Loucy (cell line): ENCODE data around the gene CDK8.

Source experiments
- H2AFZ ChIP-seq: fragments of 200-600 bp; sonication (generic); 2 replicates; pipeline ENCODE4 v1.6.0; 2016; ENCODE audit warnings: antibody characterized with exemption, mild to moderate bottlenecking, low read length, moderate library complexity
- H3F3A ChIP-seq: fragments of 200-600 bp; 2 replicates; pipeline ENCODE4 v1.6.0; 2016; ENCODE audit warnings: antibody characterized with exemption, low read depth, mild to moderate bottlenecking
- H3K27me3 ChIP-seq: fragments of 200-600 bp; sonication (generic); 2 replicates; pipeline ENCODE4 v1.6.1; 2014; ENCODE audit warnings: low read length, mild to moderate bottlenecking; ENCODE audit not compliant: insufficient read depth, poor library complexity, severe bottlenecking
- H3K36me3 ChIP-seq: fragments of 200-600 bp; sonication (generic); 2 replicates; pipeline ENCODE4 v1.6.1; 2016; ENCODE audit warnings: low read length; ENCODE audit not compliant: insufficient read depth
- H3K4me1 ChIP-seq: fragments of 200-600 bp; sonication (generic); 2 replicates; pipeline ENCODE4 v1.5.1; 2014; ENCODE audit warnings: low read length, mild to moderate bottlenecking; ENCODE audit not compliant: insufficient read depth, poor library complexity, severe bottlenecking
- H3K4me2 ChIP-seq: fragments of 200-600 bp; sonication (generic); 2 replicates; pipeline ENCODE4 v1.6.0; 2014; ENCODE audit warnings: antibody characterized with exemption, low read length, low read depth, mild to moderate bottlenecking; ENCODE audit not compliant: poor library complexity, severe bottlenecking
- H3K4me3 ChIP-seq: fragments of 200-600 bp; sonication (generic); 2 replicates; pipeline ENCODE4 v1.5.1; 2014; ENCODE audit warnings: low read length, mild to moderate bottlenecking, mixed read lengths; ENCODE audit not compliant: poor library complexity, severe bottlenecking
- H3K79me2 ChIP-seq: fragments of 200-600 bp; sonication (generic); 2 replicates; pipeline ENCODE4 v1.6.1; 2014; ENCODE audit warnings: low read length; ENCODE audit not compliant: insufficient read depth
- H3K9ac ChIP-seq: fragments of 200-600 bp; sonication (generic); 2 replicates; pipeline ENCODE4 v1.6.0; 2014; ENCODE audit warnings: mild to moderate bottlenecking, low read depth, low read length, moderate library complexity; ENCODE audit not compliant: poor library complexity, severe bottlenecking
- H3K9me2 ChIP-seq: fragments of 200-600 bp; sonication (generic); replicated peaks from 2 replicates; pipeline ENCODE4 v1.6.1; 2016; ENCODE audit warnings: low read depth, low read length, mixed read lengths
- H3K9me3 ChIP-seq: fragments of 200-600 bp; sonication (generic); 2 replicates; pipeline ENCODE4 v1.6.1; 2014; ENCODE audit warnings: mild to moderate bottlenecking, antibody characterized with exemption, low read length, low read depth; ENCODE audit not compliant: insufficient read depth
- H4K20me1 ChIP-seq: fragments of 200-600 bp; sonication (generic); 2 replicates; pipeline ENCODE4 v1.6.0; 2014; ENCODE audit warnings: antibody characterized with exemption, low read length, mild to moderate bottlenecking; ENCODE audit not compliant: insufficient read depth, poor library complexity, severe bottlenecking
- CTCF ChIP-seq: fragments of 200-600 bp; sonication (generic); conservative IDR thresholded peaks from 2 replicates; pipeline ENCODE4 v1.5.1; 2014; ENCODE audit warnings: mild to moderate bottlenecking, antibody characterized with exemption, low read length
- EZH2phosphoT487 ChIP-seq: fragments of 200-600 bp; IDR thresholded peaks from 2 replicates; pipeline ENCODE4 v1.6.1; 2018; ENCODE audit warnings: antibody characterized with exemption, mild to moderate bottlenecking, moderate library complexity, borderline replicate concordance

The CDK8 gene

GRCh38 chr13:26295812-26296211 lies 41.9 kb downstream of the CDK8 start:
- Histone ChIP-seq H3K4me2 (no peak overlapping the region), H3F3A (no peaks in the 10 kb centered on the region), H3K9me2 (no peaks in the 10 kb centered on the region), H3K36me3 (no peaks in the 10 kb centered on the region), H3K4me3 (no peak overlapping the region), H3K9me3 (no peaks in the 10 kb centered on the region), H3K9ac (no peak overlapping the region), H3K4me1 (peaks cover 4% of the 10 kb centered on the region), H3K79me2 (peaks cover 78% of the 10 kb centered on the region), H3K27me3 (no peaks in the 10 kb centered on the region), H2AFZ (no peak overlapping the region), H4K20me1 (peaks cover 19% of the 10 kb centered on the region)
- no peak for TF ChIP-seq CTCF
- no peak for TF ChIP-seq EZH2phosphoT487

- Histone ChIP-seq H3K27me3 (no peaks in the 10 kb centered on the region), H3K9me2 (no peaks in the 10 kb centered on the region), H3K4me2 (no peak overlapping the region), H3K79me2 (peaks cover 84% of the 10 kb centered on the region), H3K9me3 (no peaks in the 10 kb centered on the region), H3K36me3 (no peaks in the 10 kb centered on the region), H3K4me1 (no peaks in the 10 kb centered on the region), H4K20me1 (peaks cover 17% of the 10 kb centered on the region), H3K4me3 (no peak overlapping the region), H3K9ac (no peak overlapping the region), H2AFZ (no peak overlapping the region), H3F3A (no peaks in the 10 kb centered on the region)
- TF ChIP-seq EZH2phosphoT487 (no peak), CTCF (no peak)
Measured at GRCh38 chr13:26299168-26299750, 45.3 kb downstream of the CDK8 start.

- H3K79me2 ChIP-seq, result peaks cover 79% of the 10 kb centered on the region
- no peak overlapping the region for H2AFZ ChIP-seq
- no peaks in the 10 kb centered on the region for H3K27me3 ChIP-seq
- peaks cover 4% of the 10 kb centered on the region for H3K4me1 ChIP-seq
- no peaks in the 10 kb centered on the region for H3K9me2 ChIP-seq
- H3K36me3 ChIP-seq, result no peaks in the 10 kb centered on the region
- H4K20me1 ChIP-seq, result peaks cover 17% of the 10 kb centered on the region
- H3K9ac ChIP-seq, result no peak overlapping the region
- H3F3A ChIP-seq, result no peaks in the 10 kb centered on the region
- TF ChIP-seq CTCF (no peak), EZH2phosphoT487 (no peak)
- no peaks in the 10 kb centered on the region for H3K9me3 ChIP-seq
- H3K4me2 ChIP-seq, result no peak overlapping the region
- no peak overlapping the region for H3K4me3 ChIP-seq
Measured at GRCh38 chr13:26300140-26300539, 46.2 kb downstream of the CDK8 start.
